A549 treated with Hydrocortisone at 1 μM for 4 hours (cell line): ENCODE measurements around the gene AIDA. TPM values are rescaled to one million over a fixed set of nuclear protein-coding genes. Genes with fewer than 3 reads are reported as not detected.

ENCODE experiments used
- total RNA-seq: library from RNA; stranded (reverse); fragments of 200-300 nt; extraction: Qiagen RNA extraction; gene quantifications from 5 replicates; pipeline ENCODE4 v1.2.3, GENCODE V29; 2022

AIDA gene, protein sequence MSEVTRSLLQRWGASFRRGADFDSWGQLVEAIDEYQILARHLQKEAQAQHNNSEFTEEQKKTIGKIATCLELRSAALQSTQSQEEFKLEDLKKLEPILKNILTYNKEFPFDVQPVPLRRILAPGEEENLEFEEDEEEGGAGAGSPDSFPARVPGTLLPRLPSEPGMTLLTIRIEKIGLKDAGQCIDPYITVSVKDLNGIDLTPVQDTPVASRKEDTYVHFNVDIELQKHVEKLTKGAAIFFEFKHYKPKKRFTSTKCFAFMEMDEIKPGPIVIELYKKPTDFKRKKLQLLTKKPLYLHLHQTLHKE
- 59.7 to 76.8 TPM (median 72.0 TPM) in 5 replicates for total RNA-seq

DNA sequence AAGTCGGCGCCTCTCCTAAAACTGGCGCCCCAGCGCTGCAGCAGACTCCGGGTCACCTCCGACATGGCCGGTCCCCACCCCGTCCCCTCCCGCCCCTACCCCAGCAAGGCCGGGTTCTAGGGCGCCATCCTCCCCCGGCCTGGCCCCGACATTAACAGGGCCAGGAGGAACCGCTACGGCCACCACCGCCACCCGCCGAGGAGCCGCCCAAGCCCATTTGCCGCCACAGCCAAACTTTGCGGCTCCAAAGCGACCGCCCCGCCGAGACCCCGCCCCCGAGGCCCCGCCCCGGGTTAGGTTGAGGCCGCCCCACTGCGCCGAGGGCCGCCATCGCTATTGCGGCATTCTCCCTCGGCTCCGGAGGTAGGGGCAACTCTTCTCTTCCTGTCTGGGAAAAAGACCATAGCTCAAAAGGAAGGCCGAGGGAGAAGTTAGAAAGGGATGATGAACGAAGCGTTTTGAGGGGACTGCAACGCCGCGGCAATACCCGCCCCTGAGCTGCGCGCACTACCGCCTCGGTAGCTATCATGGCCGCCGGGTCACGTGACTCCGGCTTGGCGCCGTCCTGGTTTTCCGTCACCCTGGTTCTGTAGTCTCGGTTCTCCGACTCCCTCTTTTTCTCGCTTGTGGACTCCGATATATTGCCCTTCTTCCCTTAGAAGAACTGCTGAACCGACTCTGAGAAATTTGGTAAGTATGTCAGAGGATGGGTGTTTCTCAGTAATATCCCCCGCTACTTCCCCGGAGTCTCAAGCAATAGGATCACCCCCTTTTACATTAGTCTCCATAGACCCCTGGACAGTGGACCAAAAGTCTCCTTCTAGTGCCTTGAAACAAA, at the start of gene AIDA, which contains the start of gene BROX:
AIDA (minus strand) TSS at position 239 of the 838 bp plus-strand sequence; CDS start at position 65, 174 bp downstream.
BROX (plus strand) TSS at position 312 of the 838 bp plus-strand sequence. CDS start 3,136 bp downstream, outside the sequence.

DNA sequence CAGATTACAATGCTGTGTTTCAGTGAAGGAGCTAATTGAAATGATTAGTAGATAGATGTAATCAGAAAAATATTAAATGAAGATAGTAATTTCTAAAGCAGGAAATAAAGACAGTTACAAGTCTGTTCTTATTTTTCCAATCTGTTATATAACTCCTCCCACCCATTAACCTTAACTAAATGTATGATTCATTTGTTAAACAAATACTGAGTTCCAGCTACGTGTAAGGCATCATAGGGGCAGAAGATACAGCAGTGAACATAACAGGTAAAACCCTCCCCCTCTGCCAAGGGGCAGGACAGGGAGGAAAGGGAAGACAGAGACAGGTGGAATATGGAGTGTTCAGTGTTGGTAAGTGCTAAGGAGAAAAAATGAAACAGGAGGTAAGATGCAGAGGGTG, 24.7 kb upstream of the AIDA start, which contains the start of gene FAM177B:
FAM177B (plus strand) TSS at position 231 of the 400 bp plus-strand sequence. CDS start 9,344 bp downstream, outside the sequence.

Other genes with a start within 250 kb of the AIDA start
- gene HHIPL2, start 164.4 kb downstream of the AIDA start, total RNA-seq: 9.2 to 12.9 TPM (median 10.6 TPM) in 5 replicates
- gene TAF1A, start 122.6 kb downstream of the AIDA start, total RNA-seq: 8.4 to 11.0 TPM (median 9.4 TPM) in 5 replicates
- 17.3 to 26.5 TPM (median 21.5 TPM) in 5 replicates for gene MIA3, start 94.4 kb downstream of the AIDA start, total RNA-seq
- gene BROX, start 73 bp upstream of the AIDA start, total RNA-seq: 17.4 to 27.7 TPM (median 20.4 TPM) in 5 replicates
- not detected in 5 replicates for gene FAM177B, start 24.7 kb upstream of the AIDA start, total RNA-seq
- gene DISP1, start 102.5 kb upstream of the AIDA start, total RNA-seq: 1.5 to 2.2 TPM (median 1.9 TPM) in 5 replicates